Endothelial cell of umbilical vein (primary cell): ENCODE data around the gene SHISA6. TPM values are rescaled to one million over a fixed set of nuclear protein-coding genes. Genes with fewer than 3 reads are reported as not detected.

ENCODE experiments used
- BruUV-seq: library from RNA; stranded (reverse); fragments of 400-500 nt; replicated peaks from 2 replicates; lab custom pipeline; 2021; lab: Mats Ljungman, UMichigan
- CTCF ChIA-PET: fragments of 300-600, 350-600 bp; sonication (Branson Sonifier 250); formaldehyde crosslinking; loops from one replicate; lab custom pipeline; 2021; ENCODE audit warnings: antibody characterized with exemption, inconsistent platforms; lab: Charles Lee
- POLR2A ChIA-PET: fragments of 300-600, 350-600 bp; sonication (Branson Sonifier 250); formaldehyde crosslinking; loops from one replicate; lab custom pipeline; 2021; ENCODE audit warnings: antibody characterized with exemption, inconsistent platforms; lab: Charles Lee
- DNase-seq: peaks from one replicate; pipeline ENCODE4 v3.0.0-alpha.2; 2011; ENCODE audit warnings: low read depth, low spot score
- FAIRE-seq: peaks from 2 replicates; lab custom pipeline; 2011; peaks lifted over from hg19 to GRCh38; lab: Jason Lieb, UNC
- H2AFZ ChIP-seq: 2 replicates; pipeline ENCODE4 v1.6.0; 2012; ENCODE audit warnings: low read depth, low read length, control low read depth, inconsistent platforms
- H3K27ac ChIP-seq: 2 replicates; pipeline ENCODE4 v1.5.1; 2011; ENCODE audit warnings: low read depth, mild to moderate bottlenecking, control low read depth, low read length, moderate library complexity; ENCODE audit not compliant: insufficient read depth
- H3K27me3 ChIP-seq, 2 experiments: 2 replicates each; pipeline versions ENCODE4 v1.6.0 to v1.6.1; 2011; ENCODE audit warnings: low read length in 2 of 2, mixed read lengths in 1 of 2; ENCODE audit not compliant: control insufficient read depth in 2 of 2, insufficient read depth in 2 of 2
- H3K36me3 ChIP-seq, 2 experiments: 2 replicates in 1 of 2; 3 replicates in 1 of 2; pipeline ENCODE4 v1.5.1; 2011; ENCODE audit warnings: low read length in 2 of 2, mild to moderate bottlenecking in 1 of 2, moderate library complexity in 1 of 2; ENCODE audit not compliant: control insufficient read depth in 2 of 2, insufficient read depth in 2 of 2; ENCODE audit errors: extremely low read depth in 1 of 2
- H3K4me1 ChIP-seq: 3 replicates; pipeline ENCODE4 v1.5.1; 2011; ENCODE audit warnings: mild to moderate bottlenecking, low read length; ENCODE audit not compliant: control insufficient read depth, insufficient read depth; ENCODE audit errors: extremely low read depth
- H3K4me2 ChIP-seq: 2 replicates; pipeline ENCODE4 v1.6.1; 2011; ENCODE audit warnings: low read length, control low read depth, mixed read lengths; ENCODE audit not compliant: insufficient read depth
- H3K4me3 ChIP-seq, 3 experiments: fragments of 200-600 bp in 1 of 3; sonication (generic), shearing (Covaris generic) in 1 of 3; replicated peaks in 1 of 3; 2 replicates each; pipeline ENCODE4 v1.5.1; 2011 to 2016; ENCODE audit warnings: control low read depth in 3 of 3, low read length in 3 of 3, mild to moderate bottlenecking in 2 of 3, inconsistent platforms in 1 of 3, low read depth in 1 of 3, moderate library complexity in 1 of 3; ENCODE audit not compliant: insufficient read depth in 1 of 3
- H3K79me2 ChIP-seq: 2 replicates; pipeline ENCODE4 v1.6.0; 2012; ENCODE audit warnings: low read length, inconsistent platforms; ENCODE audit not compliant: control insufficient read depth, insufficient read depth
- H3K9ac ChIP-seq: replicated peaks from 2 replicates; pipeline ENCODE3; 2011; ENCODE audit warnings: low read length, control low read depth; ENCODE audit not compliant: insufficient read depth; ENCODE audit errors: extremely low read depth
- H3K9me1 ChIP-seq: replicated peaks from 3 replicates; pipeline ENCODE4 v1.6.0; 2011; ENCODE audit warnings: mild to moderate bottlenecking, low read length; ENCODE audit not compliant: control insufficient read depth, insufficient read depth; ENCODE audit errors: extremely low read depth
- H3K9me3 ChIP-seq: replicated peaks from 2 replicates; pipeline ENCODE4 v1.5.1; 2012; ENCODE audit warnings: low read length, inconsistent platforms; ENCODE audit not compliant: control insufficient read depth, insufficient read depth
- H4K20me1 ChIP-seq: replicated peaks from 2 replicates; pipeline ENCODE3; 2011; ENCODE audit warnings: mild to moderate bottlenecking, low read length; ENCODE audit not compliant: control insufficient read depth, insufficient read depth; ENCODE audit errors: extremely low read depth
- CTCF ChIP-seq, 2 donors: IDR thresholded peaks; 1 replicate in 1 of 2; 2 replicates in 1 of 2; pipeline ENCODE4 v1.5.1; 2011; ENCODE audit warnings: low read length in 2 of 2, mild to moderate bottlenecking in 2 of 2, moderate library complexity in 2 of 2, control low read depth in 1 of 2, inconsistent platforms in 1 of 2, low read depth in 1 of 2; ENCODE audit not compliant: insufficient read depth in 1 of 2; ENCODE audit errors: extremely low read depth in 1 of 2
- EZH2 ChIP-seq: IDR thresholded peaks from 2 replicates; pipeline ENCODE4 v1.6.1; 2012; ENCODE audit warnings: borderline replicate concordance, low read depth, mild to moderate bottlenecking, moderate library complexity, low read length, inconsistent platforms; ENCODE audit not compliant: severe bottlenecking
- FOS ChIP-seq: IDR thresholded peaks from 2 replicates; pipeline ENCODE4 v1.6.1; 2011; ENCODE audit warnings: mild to moderate bottlenecking, low read length, moderate library complexity, borderline replicate concordance; ENCODE audit not compliant: insufficient read depth
- GATA2 ChIP-seq: IDR thresholded peaks from 2 replicates; pipeline ENCODE4 v1.7.0; 2011; ENCODE audit warnings: low read depth, mild to moderate bottlenecking, moderate library complexity, mixed read lengths, low read length; ENCODE audit not compliant: insufficient read length, insufficient read depth
- JUN ChIP-seq: IDR thresholded peaks from 2 replicates; pipeline ENCODE4 v1.6.1; 2011; ENCODE audit warnings: borderline replicate concordance, low read depth; ENCODE audit not compliant: insufficient read length, insufficient read depth
- MAX ChIP-seq: IDR thresholded peaks from 2 replicates; pipeline ENCODE4 v1.6.1; 2011; ENCODE audit not compliant: insufficient read depth, insufficient read length
- MYC ChIP-seq: IDR thresholded peaks from one replicate; pipeline ENCODE4 v1.6.1; 2011; ENCODE audit warnings: mild to moderate bottlenecking, low read depth, low read length
- POLR2A ChIP-seq: IDR thresholded peaks from 2 replicates; pipeline ENCODE4 v1.6.1; 2012; ENCODE audit warnings: low read depth, mild to moderate bottlenecking, control low read depth, low read length
- POLR2AphosphoS5 ChIP-seq: IDR thresholded peaks from 2 replicates; pipeline ENCODE4 v1.6.1; 2012; ENCODE audit warnings: low read depth, mild to moderate bottlenecking, control low read depth, low read length, moderate library complexity; ENCODE audit not compliant: insufficient read depth
- dilution Hi-C: fragments of 300-500 bp; cut with MboI; formaldehyde crosslinking; loops from one replicate; pipeline ENCODE4 v1.15.0; 2019; ENCODE audit warnings: low sequenced_read_pairs; ENCODE audit not compliant: extremely low pct_ligation_motif_present
- intact Hi-C: fragments of 100-400 bp; cut with micrococcal nuclease; formaldehyde crosslinking; loops from one replicate; pipeline ENCODE4 v1.10.0; 2022
- polyA plus RNA-seq, 4 experiments: library from polyadenylated mRNA; depleted of rRNA in 3 of 4; stranded (reverse) in 3 of 4; unstranded in 1 of 4; fragments of >200 nt; gene quantifications; 2 replicates each; pipeline versions ENCODE4 v1.2.1 to v1.2.3, GENCODE V29; 2011 to 2012; ENCODE audit warnings: missing spikeins in 1 of 4
- total RNA-seq: library from RNA; stranded (reverse); gene quantifications from 2 replicates; pipeline ENCODE4 v1.2.3, GENCODE V29; 2021

The SHISA6 gene
- total and polyA plus RNA-seq, 2 donors (not counting 3 experiments of a cell fraction or from before 2014, with no cell fraction given), result not detected

- TF ChIP-seq CTCF (IDR thresholded peaks at IDR 0.05; ENCODE audit: extremely low read depth in 1 of 2, insufficient read depth in 1 of 2, low read depth in 1 of 2, low read length in 2 of 2), result no peak
- TF ChIP-seq POLR2AphosphoS5, result no peak
- TF ChIP-seq JUN, result no peak
- no peak for TF ChIP-seq EZH2
- TF ChIP-seq POLR2A, result no peak
- no peak for TF ChIP-seq MAX
- no peak for TF ChIP-seq MYC
- no peak for TF ChIP-seq FOS
- TF ChIP-seq GATA2, result no peak
- FAIRE-seq (no peak), DNase-seq (no peak)
- H3K4me1 ChIP-seq, result no peaks in the 10 kb centered on the region
- intact Hi-C loops, result no loop called here
- no peak overlapping the region for H3K27ac ChIP-seq
- ChIA-PET POLR2A (no interaction called here), CTCF (no interaction called here)
- H3K27me3 ChIP-seq, result no peaks in the 10 kb centered on the region
- peaks cover 2% of the 10 kb centered on the region for H3K9me3 ChIP-seq
- no peaks in the 10 kb centered on the region for H3K9me1 ChIP-seq
- no peak overlapping the region for H3K9ac ChIP-seq
- no peaks in the 10 kb centered on the region for H3K36me3 ChIP-seq
- H4K20me1 ChIP-seq, result no peaks in the 10 kb centered on the region
- no peak overlapping the region for H3K4me3 ChIP-seq
- dilution Hi-C loops, result no loop called here
- H2AFZ ChIP-seq, result no peak overlapping the region
- H3K4me2 ChIP-seq, result no peak overlapping the region
- no peaks in the 10 kb centered on the region for H3K79me2 ChIP-seq
- no TSS peak for BruUV-seq
These were observed 165.7 kb downstream of the SHISA6 start for GRCh38 chr17:11406716-11407115.
